Panc1 (cell line): Measurements from ENCODE around the gene BMAL1.

Source experiments
- CTCF ChIP-seq: fragments of 450-650 bp; IDR thresholded peaks from 2 replicates; pipeline ENCODE4 v1.5.1; 2017; ENCODE audit warnings: mild to moderate bottlenecking
- TCF7L2 ChIP-seq: IDR thresholded peaks from 2 replicates; pipeline ENCODE4 v1.6.1; 2011; ENCODE audit warnings: mild to moderate bottlenecking, low read depth, low read length, inconsistent platforms

- no peak for TF ChIP-seq TCF7L2
- TF ChIP-seq CTCF: no peak
Observed at GRCh38 chr11:13286279-13286821, 8.8 kb downstream of the BMAL1 start.
